H1 (cell line): ENCODE data around the gene PPP1R18.
"Not testable (repeated sequence)": the region's sequence is repeated elsewhere in the genome, so short reads cannot be mapped to it uniquely, and the experiment has no call there.

ENCODE experiments used
- CEBPB ChIP-seq: IDR thresholded peaks from 2 replicates; pipeline ENCODE4 v1.6.1; 2012; ENCODE audit warnings: low read depth, low read length
- EGR1 ChIP-seq: IDR thresholded peaks from 2 replicates; pipeline ENCODE4 v1.6.1; 2011; ENCODE audit warnings: low read depth, low read length, borderline replicate concordance
- EZH2 ChIP-seq: fragments of 200-600 bp; sonication (generic); IDR thresholded peaks from 2 replicates; pipeline ENCODE4 v1.7.1; 2012; ENCODE audit warnings: low read depth, mild to moderate bottlenecking, moderate library complexity, low read length, inconsistent platforms; ENCODE audit not compliant: severe bottlenecking
- KDM5A ChIP-seq: fragments of 200-600 bp; IDR thresholded peaks from 2 replicates; pipeline ENCODE4 v1.7.1; 2012; ENCODE audit warnings: mild to moderate bottlenecking, low read length, inconsistent platforms, mixed read lengths
- SIN3A ChIP-seq, 2 experiments: IDR thresholded peaks in 1 of 2; conservative IDR thresholded peaks in 1 of 2; 2 replicates each; pipeline ENCODE4 v1.6.1; 2011 to 2012; ENCODE audit warnings: low read length in 2 of 2, improper control_type of control experiment in 1 of 2, low read depth in 1 of 2, mild to moderate bottlenecking in 1 of 2
- SIX5 ChIP-seq: IDR thresholded peaks from 2 replicates; pipeline ENCODE4 v1.6.1; 2011; ENCODE audit warnings: mild to moderate bottlenecking, low read depth, low read length
- ZNF274 ChIP-seq: IDR thresholded peaks from 2 replicates; pipeline ENCODE4 v1.7.0; 2012; ENCODE audit warnings: low read length, borderline replicate concordance; ENCODE audit errors: extremely low read depth
- TF ChIP-seq, protein P1 (sequence below), 3 experiments: IDR thresholded peaks; 1 replicate in 2 of 3; 2 replicates in 1 of 3; pipeline versions ENCODE4 v1.5.1 to v1.6.1; 2011; ENCODE audit warnings: low read length in 3 of 3, mild to moderate bottlenecking in 3 of 3, inconsistent platforms in 2 of 3, low read depth in 1 of 3, moderate library complexity in 1 of 3; ENCODE audit not compliant: insufficient read depth in 1 of 3; ENCODE audit errors: control extremely low read depth in 1 of 3
- TF ChIP-seq, protein P2 (sequence below): IDR thresholded peaks from 2 replicates; pipeline ENCODE4 v1.6.1; 2011; ENCODE audit warnings: low read length, improper control_type of control experiment
- TF ChIP-seq, protein P3 (sequence below): IDR thresholded peaks from 2 replicates; pipeline ENCODE4 v1.6.1; 2012; ENCODE audit warnings: inconsistent platforms

DNA sequence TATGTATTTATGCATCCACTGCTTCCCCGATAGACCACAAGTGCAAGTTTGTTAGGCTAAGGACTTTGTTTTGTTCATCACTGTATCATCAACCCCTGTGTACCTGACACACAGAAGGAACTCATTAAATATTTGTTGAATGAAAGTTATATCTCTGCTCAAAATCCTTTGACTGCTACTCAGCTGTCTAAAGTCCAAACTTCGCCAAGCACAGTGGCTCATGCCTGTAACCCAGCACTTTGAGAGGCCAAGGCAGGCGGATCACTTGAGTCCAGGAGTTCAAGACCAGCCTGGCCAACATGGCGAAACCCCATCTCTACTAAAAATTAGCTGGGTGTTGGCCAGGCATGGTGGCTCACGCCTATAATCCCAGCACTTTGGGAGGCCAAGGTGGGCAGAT, 28.5 kb downstream of the PPP1R18 start:
- TF ChIP-seq EZH2; EGR1; CEBPB; KDM5A; SIX5; SIN3A (conservative IDR thresholded peaks at IDR 0.05 in 1 of 2, IDR thresholded peaks at IDR 0.05 in 1 of 2; ENCODE audit: low read depth in 1 of 2, low read length in 2 of 2); ZNF274: not testable (repeated sequence)
- TF ChIP-seq, protein P1, sequence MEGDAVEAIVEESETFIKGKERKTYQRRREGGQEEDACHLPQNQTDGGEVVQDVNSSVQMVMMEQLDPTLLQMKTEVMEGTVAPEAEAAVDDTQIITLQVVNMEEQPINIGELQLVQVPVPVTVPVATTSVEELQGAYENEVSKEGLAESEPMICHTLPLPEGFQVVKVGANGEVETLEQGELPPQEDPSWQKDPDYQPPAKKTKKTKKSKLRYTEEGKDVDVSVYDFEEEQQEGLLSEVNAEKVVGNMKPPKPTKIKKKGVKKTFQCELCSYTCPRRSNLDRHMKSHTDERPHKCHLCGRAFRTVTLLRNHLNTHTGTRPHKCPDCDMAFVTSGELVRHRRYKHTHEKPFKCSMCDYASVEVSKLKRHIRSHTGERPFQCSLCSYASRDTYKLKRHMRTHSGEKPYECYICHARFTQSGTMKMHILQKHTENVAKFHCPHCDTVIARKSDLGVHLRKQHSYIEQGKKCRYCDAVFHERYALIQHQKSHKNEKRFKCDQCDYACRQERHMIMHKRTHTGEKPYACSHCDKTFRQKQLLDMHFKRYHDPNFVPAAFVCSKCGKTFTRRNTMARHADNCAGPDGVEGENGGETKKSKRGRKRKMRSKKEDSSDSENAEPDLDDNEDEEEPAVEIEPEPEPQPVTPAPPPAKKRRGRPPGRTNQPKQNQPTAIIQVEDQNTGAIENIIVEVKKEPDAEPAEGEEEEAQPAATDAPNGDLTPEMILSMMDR (IDR thresholded peaks at IDR 0.05; ENCODE audit: control extremely low read depth in 1 of 3, insufficient read depth in 1 of 3, low read depth in 1 of 3, low read length in 3 of 3) = not testable (repeated sequence)
- TF ChIP-seq, protein P2, sequence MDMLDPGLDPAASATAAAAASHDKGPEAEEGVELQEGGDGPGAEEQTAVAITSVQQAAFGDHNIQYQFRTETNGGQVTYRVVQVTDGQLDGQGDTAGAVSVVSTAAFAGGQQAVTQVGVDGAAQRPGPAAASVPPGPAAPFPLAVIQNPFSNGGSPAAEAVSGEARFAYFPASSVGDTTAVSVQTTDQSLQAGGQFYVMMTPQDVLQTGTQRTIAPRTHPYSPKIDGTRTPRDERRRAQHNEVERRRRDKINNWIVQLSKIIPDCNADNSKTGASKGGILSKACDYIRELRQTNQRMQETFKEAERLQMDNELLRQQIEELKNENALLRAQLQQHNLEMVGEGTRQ = not testable (repeated sequence)
- TF ChIP-seq, protein P3, sequence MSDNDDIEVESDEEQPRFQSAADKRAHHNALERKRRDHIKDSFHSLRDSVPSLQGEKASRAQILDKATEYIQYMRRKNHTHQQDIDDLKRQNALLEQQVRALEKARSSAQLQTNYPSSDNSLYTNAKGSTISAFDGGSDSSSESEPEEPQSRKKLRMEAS = not testable (repeated sequence)
